HG03558 (cell line): ENCODE results near the gene ELAC1.
"Not testable (repeated sequence)": the region's sequence is repeated elsewhere in the genome, so short reads cannot be mapped to it uniquely, and the experiment has no call there.

Experiments used
- ATAC-seq: cut with Tn5 transposase; IDR thresholded peaks from one replicate; pipeline ENCODE4 v1.9.1; 2021; ENCODE audit warnings: moderate number of reproducible peaks; ENCODE audit not compliant: unreplicated experiment; ENCODE audit errors: extremely low read depth

The ELAC1 gene

GRCh38 chr18:50970006-50970405 is 2.2 kb downstream of the ELAC1 start:
- no peak for ATAC-seq

- ATAC-seq = not testable (repeated sequence)
Measured at GRCh38 chr18:50972404-50972803, 4.6 kb downstream of the ELAC1 start.

GRCh38 chr18:50973367-50974126 is 5.7 kb downstream of the ELAC1 start:
- ATAC-seq = no peak

GRCh38 chr18:50977037-50977760 is 9.4 kb downstream of the ELAC1 start:
- ATAC-seq = no peak

GRCh38 chr18:50981381-50981780 is 13.5 kb downstream of the ELAC1 start:
- ATAC-seq = no peak

GRCh38 chr18:50982086-50982801 is 14.4 kb downstream of the ELAC1 start:
- no peak for ATAC-seq

- no peak for ATAC-seq
Measured at GRCh38 chr18:50982802-50983179, 15.0 kb downstream of the ELAC1 start.

GRCh38 chr18:50986360-50987087 is 18.7 kb downstream of the ELAC1 start:
- ATAC-seq = no peak

- ATAC-seq = no peak
Measured at GRCh38 chr18:50987261-50987660, 19.4 kb downstream of the ELAC1 start.

GRCh38 chr18:50989711-50990110 is 21.9 kb downstream of the ELAC1 start:
- no peak for ATAC-seq

- no peak for ATAC-seq
Measured at GRCh38 chr18:50992351-50992762, 24.5 kb downstream of the ELAC1 start.

GRCh38 chr18:50994031-50994430 is 26.2 kb downstream of the ELAC1 start:
- no peak for ATAC-seq

- ATAC-seq = not testable (repeated sequence)
Measured at GRCh38 chr18:51003174-51003573, 35.3 kb downstream of the ELAC1 start.

GRCh38 chr18:51006061-51006818 is 38.4 kb downstream of the ELAC1 start:
- ATAC-seq = no peak

GRCh38 chr18:51006948-51007789 is 39.3 kb downstream of the ELAC1 start:
- ATAC-seq = no peak

GRCh38 chr18:51007790-51008139 is 39.9 kb downstream of the ELAC1 start:
- ATAC-seq = no peak

GRCh38 chr18:51009072-51009471 is 41.2 kb downstream of the ELAC1 start:
- no peak for ATAC-seq

GRCh38 chr18:51010218-51010617 is 42.4 kb downstream of the ELAC1 start:
- no peak for ATAC-seq

GRCh38 chr18:51011709-51012108 is 43.9 kb downstream of the ELAC1 start:
- ATAC-seq = no peak
